Colonic mucosa (tissue), 4 donors: ENCODE measurements around the gene BABAM1. TPM values are rescaled to one million over a fixed set of nuclear protein-coding genes. Genes with fewer than 3 reads are reported as not detected.

Experiments used
- DNase-seq: peaks from one replicate; pipeline ENCODE4 v3.0.0-alpha.2; 2020
- H3K27ac ChIP-seq: fragments of 200-600 bp; one replicate; pipeline ENCODE4 v1.8.0; 2021
- H3K27me3 ChIP-seq: fragments of 200-600 bp; one replicate; pipeline ENCODE4 v1.8.0; 2021
- H3K36me3 ChIP-seq: fragments of 200-600 bp; one replicate; pipeline ENCODE4 v1.8.0; 2021
- H3K4me1 ChIP-seq: fragments of 200-600 bp; one replicate; pipeline ENCODE4 v1.8.0; 2021; ENCODE audit warnings: mild to moderate bottlenecking
- H3K4me3 ChIP-seq: fragments of 200-600 bp; one replicate; pipeline ENCODE4 v1.8.0; 2021
- H3K9ac ChIP-seq, 2 donors: one replicate each; pipeline ENCODE4 v1.7.0; 2013; ENCODE audit warnings: control low read depth in 2 of 2, low read depth in 2 of 2, low read length in 2 of 2
- H3K9me3 ChIP-seq: fragments of 200-600 bp; one replicate; pipeline ENCODE4 v1.8.0; 2021
- CTCF ChIP-seq: fragments of 200-600 bp; IDR thresholded peaks from one replicate; pipeline ENCODE4 v1.8.0; 2022; ENCODE audit warnings: antibody characterized with exemption, mild to moderate bottlenecking
- intact Hi-C: fragments of 100-400 bp; cut with DNase I; formaldehyde crosslinking; loops from one replicate; pipeline ENCODE4 v1.14.1; 2022
- total RNA-seq, 2 donors: library from RNA; stranded (reverse); fragmentation: NEBNext Ultra II Directional in 1 of 2; extraction: Animal tissue kit (Norgen Biotek cat#: 25700) in 1 of 2; gene quantifications; one replicate each; pipeline ENCODE4 v1.2.1, GENCODE V29; 2021
- donor health status: healthy.
- donor health status: DM: no; HTN: no; CAD: no.
- donor health status: DM: no; HTN: no; CAD: no.

Gene BABAM1
- total RNA-seq = 10 to 100 TPM; 73.7 to 94.7 TPM

GRCh38 chr19:17266975-17267788, at the start of gene BABAM1:
Gene BABAM1 (plus strand): TSS chr19:17267443. CDS start chr19:17268807, 1,364 bp downstream.
- peak within 1 kb of the TSS; percentile 67 for H3K4me3 ChIP-seq
- intact Hi-C loops = no loop called here
- no peaks in the 10 kb centered on the region for H3K4me1 ChIP-seq
- H3K27ac ChIP-seq = peak within 1 kb of the TSS; percentile 57
- H3K9me3 ChIP-seq = no peaks in the 10 kb centered on the region
- H3K9ac ChIP-seq = peak within 1 kb of the TSS; percentile 68 to 87
- DNase-seq = peak; percentile 98
- H3K36me3 ChIP-seq = no peaks in the 10 kb centered on the region
- no peaks in the 10 kb centered on the region for H3K27me3 ChIP-seq
- TF ChIP-seq CTCF = no peak

GRCh38 chr19:17219286-17219685, 48.0 kb upstream of the BABAM1 start:
- Histone ChIP-seq H3K36me3 (no peaks in the 10 kb centered on the region), H3K27ac (no peak overlapping the region), H3K4me3 (no peak overlapping the region), H3K9ac (no peak overlapping the region), H3K27me3 (no peaks in the 10 kb centered on the region), H3K9me3 (no peaks in the 10 kb centered on the region), H3K4me1 (peaks cover 9% of the 10 kb centered on the region)
- intact Hi-C loops = no loop called here
- DNase-seq = no peak
- TF ChIP-seq CTCF = no peak

- Histone ChIP-seq H3K36me3 (no peaks in the 10 kb centered on the region), H3K27ac (no peak overlapping the region), H3K27me3 (no peaks in the 10 kb centered on the region), H3K4me1 (peaks cover 5% of the 10 kb centered on the region), H3K9me3 (no peaks in the 10 kb centered on the region), H3K9ac (peak overlapping the region in 1 of 2 donors; percentile 8), H3K4me3 (no peak overlapping the region)
- DNase-seq = peak; percentile 54
- no peak for TF ChIP-seq CTCF
- intact Hi-C loops = no loop called here
Measured at GRCh38 chr19:17220207-17220758, 47.0 kb upstream of the BABAM1 start.

GRCh38 chr19:17225053-17225452, 42.2 kb upstream of the BABAM1 start:
- Histone ChIP-seq H3K9ac (no peak overlapping the region), H3K4me3 (no peak overlapping the region), H3K36me3 (no peaks in the 10 kb centered on the region), H3K9me3 (no peaks in the 10 kb centered on the region), H3K27me3 (no peaks in the 10 kb centered on the region), H3K4me1 (peaks cover 4% of the 10 kb centered on the region), H3K27ac (no peak overlapping the region)
- TF ChIP-seq CTCF = no peak
- intact Hi-C loops = no loop called here
- no peak for DNase-seq

- Histone ChIP-seq H3K4me3 (peak within 1 kb of the TSS; percentile 77), H3K27me3 (no peaks in the 10 kb centered on the region), H3K4me1 (no peaks in the 10 kb centered on the region), H3K9ac (peak within 1 kb of the TSS; percentile 74 to 78), H3K27ac (peak within 1 kb of the TSS; percentile 97), H3K9me3 (no peaks in the 10 kb centered on the region), H3K36me3 (no peaks in the 10 kb centered on the region)
- no peak for TF ChIP-seq CTCF
- intact Hi-C loops = no loop called here
- DNase-seq = peak; percentile 98
Measured at GRCh38 chr19:17226002-17226933, 41.0 kb upstream of the BABAM1 start, which contains the start of gene OCEL1. Gene OCEL1 (plus strand): TSS chr19:17226226. CDS start chr19:17226248, 22 bp downstream.
